ENCODE measurements around the gene TMED7. TPM values are rescaled to one million over a fixed set of nuclear protein-coding genes. Genes with fewer than 3 reads are reported as not detected.

TMED7 gene
- 108 and 150 TPM in 2 replicates for total RNA-seq

GRCh38 chr5:115625579-115626444 is at the start of gene TMED7:
Gene TMED7 (minus strand): TSS chr5:115626036. CDS start chr5:115625792, 244 bp downstream.

DNA sequence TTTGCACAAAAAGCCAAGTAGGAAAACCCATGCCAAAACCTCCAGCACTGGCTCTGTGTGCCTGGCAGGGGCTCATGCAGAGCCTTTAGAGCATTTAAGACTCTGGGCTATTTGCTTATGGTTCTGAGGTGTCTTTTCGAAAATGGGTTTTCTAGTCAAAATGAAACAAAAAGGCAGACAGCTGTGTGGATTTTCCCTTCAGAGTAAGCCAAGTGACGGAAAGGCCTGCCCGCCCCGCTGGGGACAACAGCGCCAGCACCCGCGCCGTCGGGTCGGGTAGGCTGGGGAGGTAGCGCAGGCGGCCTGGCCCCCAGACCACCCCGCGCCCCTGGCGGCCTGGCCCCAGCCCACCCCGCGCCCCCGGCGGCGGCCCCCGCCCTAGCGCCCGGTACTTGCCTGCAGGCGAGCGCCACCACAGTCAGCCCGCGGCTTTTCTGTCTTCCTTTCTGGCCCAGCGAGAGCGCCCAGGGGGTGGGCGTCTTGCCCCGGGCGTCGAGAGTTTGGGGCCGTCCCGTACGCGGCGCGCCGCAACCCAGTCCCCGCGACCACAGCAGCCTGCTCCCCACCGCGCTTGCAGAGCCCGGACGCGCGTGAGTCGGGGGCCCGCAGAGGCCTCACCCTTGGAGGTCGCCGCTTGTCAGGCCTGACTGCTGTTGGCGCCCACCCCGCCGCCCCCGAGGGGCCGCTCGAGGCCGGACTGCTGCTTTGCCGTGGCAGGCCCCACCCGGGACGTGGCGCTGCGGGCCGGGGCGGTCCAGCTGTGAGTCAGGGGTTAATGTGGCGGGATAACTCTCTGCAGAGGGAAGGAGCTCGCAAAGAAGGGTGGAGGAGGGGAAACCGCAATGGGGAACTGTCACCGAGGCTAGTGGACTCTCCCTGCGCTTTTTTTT is 23.9 kb downstream of the TMED7 start, which contains the start of gene TICAM2:
Gene TICAM2, minus strand, starts transcription at position 779 of the 890 bp plus-strand sequence. CDS start 21,223 bp downstream, outside the sequence.

Other genes starting within 250 kb of the TMED7 start
- gene FEM1C, start 81.3 kb downstream of the TMED7 start, total RNA-seq: 16.1 and 33.0 TPM in 2 replicates
- gene TICAM2, start 23.6 kb downstream of the TMED7 start, total RNA-seq: under 0.01 and 1.8 TPM in 2 replicates
- 0.65 and 0.72 TPM in 2 replicates for gene CDO1, start 190.6 kb upstream of the TMED7 start, total RNA-seq
- gene ATG12, start 215.5 kb upstream of the TMED7 start, total RNA-seq: 59.3 and 68.6 TPM in 2 replicates
- 173 and 517 TPM in 2 replicates for gene AP3S1, start 215.9 kb upstream of the TMED7 start, total RNA-seq